SK-N-SH (cell line): Measurements from ENCODE around the gene AGRN. TPM values are rescaled to one million over a fixed set of nuclear protein-coding genes. Genes with fewer than 3 reads are reported as not detected.

Source experiments
- CTCF ChIA-PET: fragments of 300-600, 350-600 bp; formaldehyde crosslinking; extraction: SDS; loops from one replicate; lab custom pipeline; 2021; lab: Yijun Ruan, JAX
- POLR2A ChIA-PET: fragments of 350-600 bp; sonication (Branson Sonifier 250); formaldehyde crosslinking; extraction: SDS; loops from one replicate; lab custom pipeline; 2020; ENCODE audit warnings: antibody characterized with exemption, inconsistent platforms; lab: Yijun Ruan, JAX
- DNase-seq: peaks from one replicate; pipeline ENCODE4 v3.0.0; 2012
- H2AFZ ChIP-seq: fragments of 200-600 bp; sonication (generic); 2 replicates; pipeline ENCODE4 v1.8.1; 2016; ENCODE audit warnings: antibody characterized with exemption, mild to moderate bottlenecking, low read depth
- H3F3A ChIP-seq: fragments of 200-600 bp; sonication (generic); replicated peaks from 2 replicates; pipeline ENCODE3; 2016; ENCODE audit warnings: antibody characterized with exemption, mild to moderate bottlenecking; ENCODE audit not compliant: insufficient read depth
- H3K27ac ChIP-seq, 2 experiments: fragments of 200-500 bp in 1 of 2; fragments of 200-600 bp in 1 of 2; sonication (Bioruptor generic) in 1 of 2; sonication (generic), shearing (Covaris generic) in 1 of 2; 2 replicates each; pipeline versions ENCODE4 v1.5.1 to v1.6.1; 2014 to 2016; ENCODE audit warnings: low read depth in 2 of 2, inconsistent platforms in 1 of 2, low read length in 1 of 2, mild to moderate bottlenecking in 1 of 2, mixed read lengths in 1 of 2
- H3K27me3 ChIP-seq: fragments of 200-600 bp; sonication (generic), shearing (Covaris generic); 2 replicates; pipeline ENCODE4 v1.6.1; 2016; ENCODE audit warnings: mixed run types; ENCODE audit not compliant: insufficient read depth
- H3K36me3 ChIP-seq, 2 experiments: fragments of 200-500 bp in 1 of 2; fragments of 200-600 bp in 1 of 2; sonication (Bioruptor generic) in 1 of 2; sonication (generic) in 1 of 2; replicated peaks in 1 of 2; 2 replicates each; pipeline versions ENCODE3 to v1.5.1; 2014 to 2016; ENCODE audit warnings: low read length in 1 of 2, mild to moderate bottlenecking in 1 of 2; ENCODE audit not compliant: insufficient read depth in 2 of 2, control insufficient read depth in 1 of 2
- H3K4me1 ChIP-seq, 2 experiments: fragments of 200-500 bp in 1 of 2; fragments of 200-600 bp in 1 of 2; sonication (Bioruptor generic) in 1 of 2; sonication (generic), shearing (Covaris generic) in 1 of 2; 2 replicates each; pipeline versions ENCODE4 v1.5.1 to v1.6.1; 2014 to 2016; ENCODE audit warnings: low read depth in 1 of 2, low read length in 1 of 2, mixed run types in 1 of 2; ENCODE audit not compliant: insufficient read depth in 2 of 2, control insufficient read depth in 1 of 2
- H3K4me2 ChIP-seq: fragments of 200-600 bp; sonication (generic), shearing (Covaris generic); 2 replicates; pipeline ENCODE4 v1.6.1; 2017; ENCODE audit warnings: mixed run types
- H3K4me3 ChIP-seq, 2 experiments: fragments of 200-500 bp in 1 of 2; fragments of 200-600 bp in 1 of 2; sonication (Bioruptor generic) in 1 of 2; sonication (generic), shearing (Covaris generic) in 1 of 2; 2 replicates each; pipeline versions ENCODE4 v1.5.1 to v1.8.1; 2014 to 2016; ENCODE audit warnings: low read depth in 2 of 2, inconsistent platforms in 1 of 2, low read length in 1 of 2, mild to moderate bottlenecking in 1 of 2, mixed read lengths in 1 of 2, moderate library complexity in 1 of 2
- H3K79me2 ChIP-seq: fragments of 200-600 bp; sonication (generic); 2 replicates; pipeline ENCODE4 v1.8.1; 2017; ENCODE audit warnings: mild to moderate bottlenecking; ENCODE audit not compliant: insufficient read depth
- H3K9ac ChIP-seq: fragments of 200-600 bp; sonication (generic); 2 replicates; pipeline ENCODE4 v1.6.1; 2017; ENCODE audit warnings: mixed run types
- H3K9me2 ChIP-seq: fragments of 200-600 bp; sonication (generic); 2 replicates; pipeline ENCODE4 v1.6.1; 2017; ENCODE audit warnings: mixed run types
- H3K9me3 ChIP-seq: fragments of 200-600 bp; sonication (generic); 2 replicates; pipeline ENCODE4 v1.6.1; 2017; ENCODE audit warnings: mixed run types, mild to moderate bottlenecking, moderate library complexity
- H4K20me1 ChIP-seq: fragments of 200-600 bp; sonication (generic); 2 replicates; pipeline ENCODE4 v1.6.1; 2017; ENCODE audit warnings: mild to moderate bottlenecking, mixed run types; ENCODE audit not compliant: insufficient read depth
- CHD2 ChIP-seq: fragments of 150-350 bp; IDR thresholded peaks from 2 replicates; pipeline ENCODE4 v1.6.1; 2018; ENCODE audit warnings: low read length; ENCODE audit not compliant: partially characterized antibody
- EP300 ChIP-seq, 2 experiments: IDR thresholded peaks; 2 replicates each; pipeline versions ENCODE4 v1.4.0 to v1.6.1; 2012; ENCODE audit warnings: borderline replicate concordance in 1 of 2, low read depth in 1 of 2, low read length in 1 of 2
- FOSL2 ChIP-seq: IDR thresholded peaks from 2 replicates; pipeline ENCODE4 v1.4.0; 2012; ENCODE audit warnings: low read depth, mild to moderate bottlenecking, moderate library complexity, borderline replicate concordance
- FOXJ3 ChIP-seq: sonication (generic); formaldehyde crosslinking; IDR thresholded peaks from 2 replicates; pipeline ENCODE4 v1.5.1; 2020; ENCODE audit warnings: mild to moderate bottlenecking, missing genetic modification reagents
- IRF3 ChIP-seq: fragments of 150-350 bp; IDR thresholded peaks from 2 replicates; pipeline ENCODE4 v1.6.1; 2016; ENCODE audit warnings: mild to moderate bottlenecking, low read depth, low read length
- MAX ChIP-seq: IDR thresholded peaks from 2 replicates; pipeline ENCODE4 v1.4.0; 2012; ENCODE audit warnings: low read depth
- MEF2A ChIP-seq: IDR thresholded peaks from 2 replicates; pipeline ENCODE4 v1.4.0; 2012; ENCODE audit warnings: low read depth, borderline replicate concordance
- MXI1 ChIP-seq: IDR thresholded peaks from 2 replicates; pipeline ENCODE4 v1.6.1; 2012; ENCODE audit warnings: mild to moderate bottlenecking, low read depth, low read length, improper control_type of control experiment
- NFIC ChIP-seq: IDR thresholded peaks from 2 replicates; pipeline ENCODE4 v1.4.0; 2012; ENCODE audit warnings: borderline replicate concordance
- RAD21 ChIP-seq: IDR thresholded peaks from 2 replicates; pipeline ENCODE4 v1.6.1; 2012; ENCODE audit warnings: mild to moderate bottlenecking, low read length
- SIN3A ChIP-seq: IDR thresholded peaks from 2 replicates; pipeline ENCODE4 v1.6.1; 2012; ENCODE audit warnings: low read depth, mild to moderate bottlenecking, low read length, moderate library complexity, borderline replicate concordance
- SMC3 ChIP-seq: IDR thresholded peaks from 2 replicates; pipeline ENCODE4 v1.6.1; 2012; ENCODE audit warnings: low read depth, low read length, improper control_type of control experiment
- TEAD4 ChIP-seq: IDR thresholded peaks from 2 replicates; pipeline ENCODE4 v1.4.0; 2012; ENCODE audit warnings: mild to moderate bottlenecking, borderline replicate concordance; ENCODE audit not compliant: insufficient read depth
- WGBS: methylation state at CpG from one replicate; pipeline ENCODE4 v1.1.6; 2017; ENCODE audit warnings: low lambda C conversion rate; 5-methylcytosine and 5-hydroxymethylcytosine counted together
- polyA plus RNA-seq, 3 experiments: library from polyadenylated mRNA; depleted of rRNA; stranded (reverse); fragments of >200 nt; gene quantifications; 2 replicates each; pipeline ENCODE4 v1.2.3, GENCODE V29; 2012
- TF ChIP-seq, protein P1 (sequence below): fragments of 200-600 bp; sonication (generic); IDR thresholded peaks from 2 replicates; pipeline ENCODE4 v1.6.1; 2017; ENCODE audit warnings: antibody characterized with exemption, mild to moderate bottlenecking, moderate library complexity

AGRN gene
- polyA plus RNA-seq, 1 of the 3 experiments (the other 2 are of a cell fraction): 31.6 TPM

DNA sequence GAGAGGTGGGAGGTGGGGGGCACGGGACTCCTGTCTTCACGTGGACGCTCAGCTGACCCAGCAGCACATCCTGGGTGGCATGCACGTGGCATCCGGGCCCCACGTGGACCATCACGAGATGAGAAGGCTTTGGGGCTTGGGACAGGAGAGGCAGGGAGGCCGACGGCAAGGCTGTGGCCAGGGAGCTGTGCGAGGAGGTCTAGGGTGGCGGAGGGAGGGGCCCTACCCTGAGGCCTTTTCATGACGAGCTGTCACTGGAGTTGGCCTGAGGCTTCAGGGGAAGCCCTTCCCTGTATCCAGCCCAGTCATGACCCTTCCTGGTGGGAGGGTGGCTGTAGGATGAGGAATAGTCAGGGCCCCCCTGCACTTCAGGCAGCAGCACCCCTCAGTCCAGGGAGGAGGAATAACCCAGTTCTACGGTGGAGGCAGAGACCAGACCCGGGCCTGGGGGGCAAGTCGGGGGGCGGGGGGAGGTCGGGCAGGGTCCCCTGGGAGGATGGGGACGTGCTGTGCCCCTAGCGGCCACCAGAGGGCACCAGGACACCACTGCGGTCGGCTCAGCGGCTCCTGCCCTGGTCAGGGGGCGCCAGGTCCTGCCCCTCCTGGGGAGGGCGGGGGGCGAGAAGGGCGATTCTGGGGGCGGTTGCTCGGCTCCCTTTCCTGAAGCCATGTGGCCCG, 36.0 kb upstream of the AGRN start:
- peak; percentile 92 for DNase-seq
- Histone ChIP-seq H3K4me3 (peak overlapping the region in 1 of 2 experiments; percentile 32; a peak in 1 of 4 replicates), H3K27me3 (peaks cover 30% of the 10 kb centered on the region; the same call in 1 of the 2 replicates), H3F3A (no peaks in the 10 kb centered on the region), H3K36me3 (no peaks in the 10 kb centered on the region), H2AFZ (no peak overlapping the region), H3K9me3 (no peaks in the 10 kb centered on the region), H3K4me1 (peaks cover 0 to 9% of the 10 kb centered on the region in 2 experiments; a peak in 1 of 4 replicates), H3K9ac (no peak overlapping the region), H4K20me1 (no peaks in the 10 kb centered on the region), H3K79me2 (no peaks in the 10 kb centered on the region), H3K27ac (no peak overlapping the region), H3K9me2 (no peaks in the 10 kb centered on the region), H3K4me2 (peak overlapping the region; percentile 63; the same call in 1 of the 2 replicates)
- TF ChIP-seq FOSL2 (no peak), EP300 (IDR thresholded peaks at IDR 0.05; ENCODE audit: borderline replicate concordance in 1 of 2, low read depth in 1 of 2, low read length in 1 of 2) (no peak), MXI1 (no peak), IRF3 (no peak), SIN3A (no peak), MAX (no peak), RAD21 (peak; percentile 71), SMC3 (peak; percentile 56), CHD2 (no peak)
- TF ChIP-seq, protein P1, sequence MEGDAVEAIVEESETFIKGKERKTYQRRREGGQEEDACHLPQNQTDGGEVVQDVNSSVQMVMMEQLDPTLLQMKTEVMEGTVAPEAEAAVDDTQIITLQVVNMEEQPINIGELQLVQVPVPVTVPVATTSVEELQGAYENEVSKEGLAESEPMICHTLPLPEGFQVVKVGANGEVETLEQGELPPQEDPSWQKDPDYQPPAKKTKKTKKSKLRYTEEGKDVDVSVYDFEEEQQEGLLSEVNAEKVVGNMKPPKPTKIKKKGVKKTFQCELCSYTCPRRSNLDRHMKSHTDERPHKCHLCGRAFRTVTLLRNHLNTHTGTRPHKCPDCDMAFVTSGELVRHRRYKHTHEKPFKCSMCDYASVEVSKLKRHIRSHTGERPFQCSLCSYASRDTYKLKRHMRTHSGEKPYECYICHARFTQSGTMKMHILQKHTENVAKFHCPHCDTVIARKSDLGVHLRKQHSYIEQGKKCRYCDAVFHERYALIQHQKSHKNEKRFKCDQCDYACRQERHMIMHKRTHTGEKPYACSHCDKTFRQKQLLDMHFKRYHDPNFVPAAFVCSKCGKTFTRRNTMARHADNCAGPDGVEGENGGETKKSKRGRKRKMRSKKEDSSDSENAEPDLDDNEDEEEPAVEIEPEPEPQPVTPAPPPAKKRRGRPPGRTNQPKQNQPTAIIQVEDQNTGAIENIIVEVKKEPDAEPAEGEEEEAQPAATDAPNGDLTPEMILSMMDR: peak; percentile 76
- 12% methylated on average over 5 of the region's 29 CpGs for WGBS
- POLR2A ChIA-PET: no interaction called here
- CTCF ChIA-PET: interaction anchor here (0.6 to 9.1 kb wide), 39 partner anchors 8 to 364 kb away, joined by 3 to 246 read pairs (median 4); partner anchors contain the start of genes AGRN, HES4, ISG15 and KLHL17

GRCh38 chr1:984476-984814, 35.5 kb upstream of the AGRN start:
- POLR2A ChIA-PET: no interaction called here
- no peaks in the 10 kb centered on the region for H3K9me3 ChIP-seq
- no peak overlapping the region for H2AFZ ChIP-seq
- DNase-seq: no peak
- H3K79me2 ChIP-seq: no peaks in the 10 kb centered on the region
- H3F3A ChIP-seq: no peaks in the 10 kb centered on the region
- H3K4me2 ChIP-seq: peak overlapping the region; percentile 63; the same call in 1 of the 2 replicates
- no peaks in the 10 kb centered on the region for H4K20me1 ChIP-seq
- TF ChIP-seq FOXJ3 (CRISPR knock-in tag) (no peak), NFIC (no peak), MAX (no peak), MEF2A (no peak), RAD21 (no peak), TEAD4 (no peak)
- TF ChIP-seq, protein P1: no peak; the same call in none of the 2 replicates
- H3K4me3 ChIP-seq: peak overlapping the region in 1 of 2 experiments; percentile 32; a peak in 1 of 4 replicates
- H3K36me3 ChIP-seq: no peaks in the 10 kb centered on the region
- CTCF ChIA-PET: interaction anchor here (0.6 to 9.1 kb wide), 37 partner anchors 8 to 364 kb away, joined by 3 to 246 read pairs (median 4); partner anchors contain the start of genes AGRN, HES4, ISG15 and KLHL17
- no peak overlapping the region for H3K27ac ChIP-seq
- WGBS: 40% methylated on average over 11 of the region's 12 CpGs
- no peaks in the 10 kb centered on the region for H3K9me2 ChIP-seq
- peaks cover 0 to 9% of the 10 kb centered on the region in 2 experiments; a peak in 1 of 4 replicates for H3K4me1 ChIP-seq
- no peak overlapping the region for H3K9ac ChIP-seq
- peaks cover 30% of the 10 kb centered on the region; the same call in 1 of the 2 replicates for H3K27me3 ChIP-seq
